Brain microvascular endothelial cell (primary cell): Measurements from ENCODE around the gene KCNQ5.

Source experiments
- DNase-seq: peaks from one replicate; pipeline ENCODE4 v3.0.0-alpha.2; 2020
- H3K27ac ChIP-seq: fragments of 250-450 bp; sonication (Bioruptor Pico); 2 replicates; pipeline ENCODE4 v1.5.1; 2020; ENCODE audit warnings: mild to moderate bottlenecking, moderate library complexity
- H3K27me3 ChIP-seq: fragments of 250-450 bp; sonication (Bioruptor Pico); replicated peaks from 2 replicates; pipeline ENCODE4 v1.5.1; 2020; ENCODE audit warnings: mild to moderate bottlenecking
- H3K36me3 ChIP-seq: fragments of 250-450 bp; sonication (Bioruptor Pico); replicated peaks from 2 replicates; pipeline ENCODE4 v1.5.1; 2020; ENCODE audit warnings: mild to moderate bottlenecking
- H3K4me3 ChIP-seq: 2 replicates; pipeline ENCODE4 v1.5.1; 2011; ENCODE audit warnings: low read depth, mild to moderate bottlenecking, control low read depth, low read length, moderate library complexity
- in situ Hi-C: cut with HindIII; loops from 2 replicates; pipeline ENCODE4 v1.10.0; 2017; ENCODE audit warnings: low sequenced_read_pairs, low pct_ligation_motif_present
- TF ChIP-seq, protein P1 (sequence below): IDR thresholded peaks from 2 replicates; pipeline ENCODE4 v1.5.1; 2011; ENCODE audit warnings: low read depth, mild to moderate bottlenecking, moderate library complexity, low read length, control low read depth, inconsistent platforms; ENCODE audit errors: missing control alignments

The KCNQ5 gene

DNA sequence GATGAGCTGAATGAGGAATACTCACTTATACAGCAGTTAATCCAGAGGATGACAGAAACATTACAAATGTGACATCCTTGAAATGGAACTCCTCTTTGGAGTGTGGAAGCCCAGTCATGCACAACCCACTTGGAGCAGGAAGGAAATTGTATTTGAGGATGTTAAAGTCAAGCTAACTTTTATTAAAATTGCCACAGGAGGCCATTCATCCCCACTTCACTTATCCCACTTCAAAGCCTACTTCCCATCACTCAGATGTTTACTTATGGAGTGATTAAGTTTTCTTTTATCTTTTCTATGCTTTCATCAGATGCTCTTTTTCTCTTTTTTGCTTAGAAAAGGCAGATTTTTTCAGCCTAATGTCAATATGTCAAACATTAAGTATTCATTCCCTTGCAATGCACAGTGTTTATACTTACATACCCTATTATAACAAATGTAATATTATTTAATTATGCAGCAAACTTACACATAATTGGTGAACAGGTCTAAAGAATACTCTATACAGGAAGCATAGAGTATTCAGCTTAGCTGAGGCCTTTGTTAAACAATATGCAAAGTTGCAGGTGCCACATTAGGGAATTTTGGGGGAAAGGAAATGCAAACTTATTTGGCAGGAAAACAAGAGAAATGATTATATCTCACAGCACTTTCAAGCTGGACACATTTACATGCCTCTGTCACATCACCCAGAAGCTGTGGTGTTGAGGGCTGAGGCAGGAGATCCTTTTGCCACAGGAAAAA is 454.5 kb downstream of the KCNQ5 start:
- H3K27me3 ChIP-seq = no peaks in the 10 kb centered on the region
- no peaks in the 10 kb centered on the region for H3K36me3 ChIP-seq

DNA sequence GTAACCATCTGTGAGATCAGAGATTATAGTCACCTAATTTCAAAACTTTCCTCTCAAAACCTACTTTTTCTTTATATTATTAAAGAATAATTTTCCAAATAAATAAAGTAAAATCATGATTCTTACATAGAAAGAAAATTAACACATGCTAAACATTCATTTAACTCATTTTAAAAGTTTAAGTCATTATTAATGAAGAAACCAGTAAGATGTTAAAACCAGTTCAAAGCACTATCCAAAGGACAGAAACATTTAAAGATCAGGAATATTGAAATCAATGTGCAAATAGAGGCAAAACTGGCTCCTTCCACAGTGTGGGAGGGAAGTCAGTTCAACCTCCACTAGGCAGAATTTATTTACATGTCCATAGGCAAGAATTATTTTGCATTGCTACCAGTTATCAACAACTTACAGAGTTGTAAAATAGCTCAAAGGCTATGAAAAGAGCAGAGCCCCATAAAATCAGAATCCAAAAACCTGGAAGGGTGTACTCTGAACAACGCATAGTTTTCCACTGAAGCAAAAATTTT is 456.5 kb downstream of the KCNQ5 start:
- in situ Hi-C loops = no loop called here
- DNase-seq = no peak
- Histone ChIP-seq H3K36me3 (no peaks in the 10 kb centered on the region), H3K4me3 (no peak overlapping the region), H3K27ac (no peak overlapping the region), H3K27me3 (no peaks in the 10 kb centered on the region)
- TF ChIP-seq, protein P1, sequence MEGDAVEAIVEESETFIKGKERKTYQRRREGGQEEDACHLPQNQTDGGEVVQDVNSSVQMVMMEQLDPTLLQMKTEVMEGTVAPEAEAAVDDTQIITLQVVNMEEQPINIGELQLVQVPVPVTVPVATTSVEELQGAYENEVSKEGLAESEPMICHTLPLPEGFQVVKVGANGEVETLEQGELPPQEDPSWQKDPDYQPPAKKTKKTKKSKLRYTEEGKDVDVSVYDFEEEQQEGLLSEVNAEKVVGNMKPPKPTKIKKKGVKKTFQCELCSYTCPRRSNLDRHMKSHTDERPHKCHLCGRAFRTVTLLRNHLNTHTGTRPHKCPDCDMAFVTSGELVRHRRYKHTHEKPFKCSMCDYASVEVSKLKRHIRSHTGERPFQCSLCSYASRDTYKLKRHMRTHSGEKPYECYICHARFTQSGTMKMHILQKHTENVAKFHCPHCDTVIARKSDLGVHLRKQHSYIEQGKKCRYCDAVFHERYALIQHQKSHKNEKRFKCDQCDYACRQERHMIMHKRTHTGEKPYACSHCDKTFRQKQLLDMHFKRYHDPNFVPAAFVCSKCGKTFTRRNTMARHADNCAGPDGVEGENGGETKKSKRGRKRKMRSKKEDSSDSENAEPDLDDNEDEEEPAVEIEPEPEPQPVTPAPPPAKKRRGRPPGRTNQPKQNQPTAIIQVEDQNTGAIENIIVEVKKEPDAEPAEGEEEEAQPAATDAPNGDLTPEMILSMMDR = no peak

More for the DNA sequence above, 454.5 kb downstream of the KCNQ5 start:
- TF ChIP-seq, protein P1 = no peak
- no peak overlapping the region for H3K4me3 ChIP-seq
- in situ Hi-C loops = no loop called here
- no peak for DNase-seq
- no peak overlapping the region for H3K27ac ChIP-seq

DNA sequence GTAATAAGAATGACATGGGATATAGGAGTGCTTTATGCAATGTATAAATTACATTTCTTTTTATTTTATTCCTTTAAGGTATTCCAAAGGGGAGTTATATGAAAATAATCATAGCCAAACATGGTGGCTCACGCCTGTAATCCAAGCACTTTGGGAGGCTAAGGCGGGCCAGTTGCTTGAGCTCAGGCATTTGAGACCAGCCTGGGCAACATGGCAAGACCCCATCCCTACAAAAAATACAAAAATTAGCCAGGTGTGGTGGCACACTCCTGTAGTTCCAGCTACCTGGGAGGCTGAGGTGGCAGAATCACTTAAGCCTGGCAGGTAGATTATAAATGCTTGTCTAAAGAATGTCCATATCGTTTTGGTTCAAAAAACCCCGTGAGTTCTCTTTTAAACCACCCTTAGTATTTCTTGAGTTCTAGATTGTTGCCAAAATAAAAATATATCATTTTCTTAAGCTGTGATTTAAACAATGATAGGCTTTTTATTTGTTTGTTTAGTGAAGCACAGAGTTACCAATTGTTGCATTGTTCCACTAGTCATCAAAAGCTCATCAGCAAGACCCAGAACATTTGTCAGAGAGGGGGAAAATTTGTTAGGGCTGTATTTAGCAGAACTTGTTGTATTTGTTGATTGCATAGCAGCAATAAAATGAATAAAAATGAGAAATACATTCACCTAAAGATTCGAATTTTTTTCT is 457.2 kb downstream of the KCNQ5 start:
- DNase-seq = no peak
- no peaks in the 10 kb centered on the region for H3K36me3 ChIP-seq
- H3K4me3 ChIP-seq = no peak overlapping the region
- H3K27me3 ChIP-seq = no peaks in the 10 kb centered on the region
- in situ Hi-C loops = no loop called here
- TF ChIP-seq, protein P1 = no peak
- no peak overlapping the region for H3K27ac ChIP-seq

DNA sequence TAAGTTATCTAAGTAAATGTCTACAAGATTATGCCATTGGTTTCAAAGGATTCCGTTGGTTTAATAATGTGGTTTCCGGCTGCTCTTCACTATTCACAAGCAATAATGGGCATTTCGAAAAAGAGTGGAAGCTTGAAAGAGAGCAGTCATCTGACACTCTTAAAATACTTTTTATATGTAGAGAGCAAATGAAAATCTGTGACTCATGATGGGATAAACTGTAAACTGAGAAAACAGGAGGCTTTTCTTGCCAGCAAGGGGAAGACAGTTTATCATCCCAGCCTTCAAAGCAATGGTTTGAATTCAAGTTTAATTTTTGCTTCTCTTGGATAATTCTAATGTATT is 457.7 kb downstream of the KCNQ5 start:
- TF ChIP-seq, protein P1 = no peak
- in situ Hi-C loops = no loop called here
- Histone ChIP-seq H3K4me3 (no peak overlapping the region), H3K36me3 (no peaks in the 10 kb centered on the region), H3K27me3 (no peaks in the 10 kb centered on the region), H3K27ac (peak overlapping the region; percentile 65)
- peak; percentile 36 for DNase-seq

DNA sequence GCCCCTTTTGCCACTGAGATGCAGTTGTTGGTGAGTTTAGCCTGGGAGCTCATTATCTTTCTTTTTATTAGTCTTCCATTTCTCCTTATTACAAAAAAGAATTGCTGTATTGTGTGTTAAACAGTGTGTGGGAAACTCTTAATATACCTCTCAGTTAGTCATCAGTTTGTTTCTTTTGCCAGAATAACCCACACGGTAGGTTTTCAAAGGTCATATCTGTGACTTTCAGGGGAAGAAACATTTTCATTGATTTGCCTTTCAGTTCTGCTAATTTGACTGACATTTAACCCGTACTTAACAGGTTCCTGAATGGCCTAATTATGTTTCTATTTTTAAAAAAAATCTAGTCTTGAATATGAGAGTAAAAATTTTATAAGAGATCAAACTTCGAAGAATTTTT is 458.1 kb downstream of the KCNQ5 start:
- no peaks in the 10 kb centered on the region for H3K36me3 ChIP-seq
- in situ Hi-C loops = no loop called here
- no peaks in the 10 kb centered on the region for H3K27me3 ChIP-seq
- TF ChIP-seq, protein P1 = no peak
- H3K4me3 ChIP-seq = no peak overlapping the region
- H3K27ac ChIP-seq = peak overlapping the region; percentile 65
- DNase-seq = no peak
